Left hindlimb (tissue), 1 donor: ENCODE data around the gene EML1.

Experiments used
- DNase-seq: peaks from one replicate; pipeline ENCODE4 v3.0.0-alpha.2; 2018

Gene EML1

GRCh38 chr14:99781853-99782610 lies 11.2 kb upstream of the EML1 start:
- no peak for DNase-seq

GRCh38 chr14:99784508-99784907 lies 8.7 kb upstream of the EML1 start:
- no peak for DNase-seq

- no peak for DNase-seq
Observed at GRCh38 chr14:99785426-99785825, 7.8 kb upstream of the EML1 start.

GRCh38 chr14:99786511-99786989 lies 6.7 kb upstream of the EML1 start:
- DNase-seq: no peak

- no peak for DNase-seq
Observed at GRCh38 chr14:99788713-99789112, 4.5 kb upstream of the EML1 start.

- no peak for DNase-seq
Observed at GRCh38 chr14:99789581-99789980, 3.6 kb upstream of the EML1 start.

- no peak for DNase-seq
Observed at GRCh38 chr14:99790201-99790977, 2.8 kb upstream of the EML1 start.

- no peak for DNase-seq
Observed at GRCh38 chr14:99790978-99791376, 2.2 kb upstream of the EML1 start.

- DNase-seq: no peak
Observed at GRCh38 chr14:99791476-99792209, 1.6 kb upstream of the EML1 start.

GRCh38 chr14:99792210-99792535 lies 1.0 kb upstream of the EML1 start:
- DNase-seq: no peak

- peak; percentile 55 for DNase-seq
Observed at GRCh38 chr14:99792551-99793212, 531 bp upstream of the EML1 start.

GRCh38 chr14:99794151-99794780 lies 1.1 kb downstream of the EML1 start:
- DNase-seq: no peak

- DNase-seq: no peak
Observed at GRCh38 chr14:99795046-99795445, 1.8 kb downstream of the EML1 start.

- no peak for DNase-seq
Observed at GRCh38 chr14:99797231-99797630, 4.0 kb downstream of the EML1 start.

- DNase-seq: no peak
Observed at GRCh38 chr14:99800781-99801180, 7.6 kb downstream of the EML1 start.

- no peak for DNase-seq
Observed at GRCh38 chr14:99802301-99803105, 9.3 kb downstream of the EML1 start.

- no peak for DNase-seq
Observed at GRCh38 chr14:99803106-99803775, 10.0 kb downstream of the EML1 start.

- no peak for DNase-seq
Observed at GRCh38 chr14:99803803-99804202, 10.6 kb downstream of the EML1 start.

GRCh38 chr14:99805757-99806439 lies 12.7 kb downstream of the EML1 start:
- no peak for DNase-seq

GRCh38 chr14:99806836-99807235 lies 13.6 kb downstream of the EML1 start:
- no peak for DNase-seq
